ENCODE measurements around the gene SVOP.

- TF ChIP-seq POLR2AphosphoS5 (IDR thresholded peaks at IDR 0.05) (no peak), CTCF (IDR thresholded peaks at IDR 0.05) (no peak)
Measured at GRCh38 chr12:108876550-108876949, 144.3 kb downstream of the SVOP start.
